Body of pancreas (tissue), 4 donors: ENCODE measurements around the gene CPSF4L. TPM values are rescaled to one million over a fixed set of nuclear protein-coding genes. Genes with fewer than 3 reads are reported as not detected.

Source experiments
- ATAC-seq: fragments of 150-250 bp; one replicate; pipeline ENCODE4 v1.9.1; 2016
- DNase-seq, 4 donors: peaks; one replicate each; pipeline ENCODE4 v3.0.0-alpha.2; 2019
- H3K27ac ChIP-seq, 4 donors: fragments of 200-600 bp; sonication (generic); 1 replicate in 3 of 4; 2 replicates in 1 of 4; pipeline versions ENCODE4 v1.5.1 to v1.6.1; 2016 to 2019; ENCODE audit warnings: mild to moderate bottlenecking in 1 of 4, mixed read lengths in 1 of 4, moderate library complexity in 1 of 4
- H3K27me3 ChIP-seq, 2 donors: fragments of 200-600 bp; sonication (generic); one replicate each; pipeline ENCODE4 v1.6.0; 2016; ENCODE audit warnings: mild to moderate bottlenecking in 1 of 2
- H3K36me3 ChIP-seq, 2 donors: fragments of 200-600 bp; sonication (generic); replicated peaks in 1 of 2; 2 replicates each; pipeline ENCODE4 v1.5.1; 2016; ENCODE audit warnings: low read depth in 2 of 2; ENCODE audit not compliant: insufficient read depth in 1 of 2
- H3K4me1 ChIP-seq: fragments of 200-600 bp; sonication (generic); one replicate; pipeline ENCODE4 v1.6.0; 2016
- H3K4me3 ChIP-seq, 2 donors: fragments of 200-600 bp; sonication (generic); 1 replicate in 1 of 2; 2 replicates in 1 of 2; pipeline ENCODE4 v1.5.1; 2016 to 2019
- H3K9me3 ChIP-seq, 3 donors: fragments of 200-600 bp; sonication (generic); 1 replicate in 2 of 3; 2 replicates in 1 of 3; pipeline ENCODE4 v1.5.1; 2016
- CTCF ChIP-seq, 7 experiments: fragments of 450-650 bp in 4 of 7; fragments of 200-600 bp in 3 of 7; sonication (generic) in 3 of 7; IDR thresholded peaks; one replicate each; pipeline ENCODE4 v1.5.1; 2016 to 2019; ENCODE audit warnings: antibody characterized with exemption in 7 of 7
- POLR2A ChIP-seq, 3 donors: fragments of 450-650 bp; IDR thresholded peaks; one replicate each; pipeline ENCODE4 v1.6.1; 2016; ENCODE audit warnings: antibody characterized with exemption in 3 of 3, mild to moderate bottlenecking in 2 of 3
- WGBS, 2 donors: methylation state at CpG; one replicate each; pipeline ENCODE4 v1.1.5; 2017; 5-methylcytosine and 5-hydroxymethylcytosine counted together
- intact Hi-C: fragments of 100-400 bp; cut with DNase I; formaldehyde crosslinking; loops from one replicate; pipeline ENCODE4 v1.15.1; 2023
- total RNA-seq, 2 donors: library from RNA; depleted of rRNA; stranded (reverse); fragments of >200 nt; gene quantifications; one replicate each; pipeline ENCODE4 v1.1.0, GENCODE V29; 2016

CPSF4L gene
- total RNA-seq, 2 donors from 2014 or later = not detected

- no peak for TF ChIP-seq POLR2A (IDR thresholded peaks at IDR 0.05)
- TF ChIP-seq CTCF (IDR thresholded peaks at IDR 0.05) = no peak
- peak in 1 of 4 donors; percentile 18 for DNase-seq
- Histone ChIP-seq H3K9me3 (no peaks in the 10 kb centered on the region), H3K27ac (peak overlapping the region in 3 of 4 donors; percentile 87 to 92 (median 91)), H3K27me3 (no peaks in the 10 kb centered on the region), H3K36me3 (peaks cover 18 to 19% of the 10 kb centered on the region in 2 donors), H3K4me1 (peaks cover 74% of the 10 kb centered on the region), H3K4me3 (no peak overlapping the region)
- intact Hi-C loops = no loop called here
- no peak for ATAC-seq
- 68% methylated on average over 35 to 38 of the region's 52 CpGs for WGBS, 2 donors
Measured at GRCh38 chr17:73285916-73286862, 24.5 kb upstream of the CPSF4L start.

GRCh38 chr17:73285603-73285908 lies 23.9 kb upstream of the CPSF4L start:
- Histone ChIP-seq H3K4me1 (peaks cover 73% of the 10 kb centered on the region), H3K27ac (peak overlapping the region in 3 of 4 donors; percentile 87 to 92 (median 91))
- DNase-seq = peak in 1 of 4 donors; percentile 22

GRCh38 chr17:73284906-73285602 lies 23.4 kb upstream of the CPSF4L start:
- DNase-seq = peak in 1 of 4 donors; percentile 13
- 72 to 73% methylated on average over 6 to 18 of the region's 20 CpGs for WGBS, 2 donors
- no peak for TF ChIP-seq POLR2A (IDR thresholded peaks at IDR 0.05)
- TF ChIP-seq CTCF (IDR thresholded peaks at IDR 0.05) = no peak
- H3K9me3 ChIP-seq = no peaks in the 10 kb centered on the region
- intact Hi-C loops = no loop called here
- H3K4me3 ChIP-seq = no peak overlapping the region
- ATAC-seq = no peak
- H3K4me1 ChIP-seq = peaks cover 73% of the 10 kb centered on the region
- H3K27ac ChIP-seq = peak overlapping the region in 3 of 4 donors; percentile 87 to 92 (median 91)
- H3K27me3 ChIP-seq = no peaks in the 10 kb centered on the region
- peaks cover 18 to 19% of the 10 kb centered on the region in 2 donors for H3K36me3 ChIP-seq

More at GRCh38 chr17:73285603-73285908, 23.9 kb upstream of the CPSF4L start:
- Histone ChIP-seq H3K9me3 (no peaks in the 10 kb centered on the region), H3K27me3 (no peaks in the 10 kb centered on the region), H3K4me3 (no peak overlapping the region), H3K36me3 (peaks cover 18 to 19% of the 10 kb centered on the region in 2 donors)
- no peak for ATAC-seq
- intact Hi-C loops = no loop called here
- WGBS, 2 donors = 65 to 67% methylated on average over 4 to 14 of the region's 15 CpGs
- TF ChIP-seq CTCF (IDR thresholded peaks at IDR 0.05) (no peak), POLR2A (IDR thresholded peaks at IDR 0.05) (no peak)

- TF ChIP-seq POLR2A (IDR thresholded peaks at IDR 0.05) (no peak), CTCF (IDR thresholded peaks at IDR 0.05) (no peak)
- intact Hi-C loops = no loop called here
- H3K4me1 ChIP-seq = peaks cover 73% of the 10 kb centered on the region
- ATAC-seq (no peak), DNase-seq (no peak)
- H3K4me3 ChIP-seq = no peak overlapping the region
- no peaks in the 10 kb centered on the region for H3K9me3 ChIP-seq
- peaks cover 18 to 19% of the 10 kb centered on the region in 2 donors for H3K36me3 ChIP-seq
- H3K27ac ChIP-seq = peak overlapping the region in 2 of 4 donors; percentile 87 to 92
- H3K27me3 ChIP-seq = no peaks in the 10 kb centered on the region
- WGBS, 2 donors = 73 to 77% methylated on average over 8 of the region's 8 CpGs
Measured at GRCh38 chr17:73284354-73284753, 22.7 kb upstream of the CPSF4L start.
